RPMI7951 (cell line): Measurements from ENCODE around the gene ZNF691. TPM values are rescaled to one million over a fixed set of nuclear protein-coding genes. Genes with fewer than 3 reads are reported as not detected.
"Not testable (repeated sequence)": the region's sequence is repeated elsewhere in the genome, so short reads cannot be mapped to it uniquely, and the experiment has no call there.

ENCODE experiments used
- DNase-seq: peaks from one replicate; pipeline ENCODE4 v3.0.0-alpha.2; 2012; ENCODE audit warnings: low read depth
- total RNA-seq: library from RNA; depleted of rRNA; stranded (reverse); fragments of >200 nt; shearing (Covaris generic); gene quantifications from 2 replicates; pipeline ENCODE4 v1.2.3, GENCODE V29; 2014; rRNA removed

The ZNF691 gene
- 7.6 and 9.9 TPM in 2 replicates for total RNA-seq

DNA sequence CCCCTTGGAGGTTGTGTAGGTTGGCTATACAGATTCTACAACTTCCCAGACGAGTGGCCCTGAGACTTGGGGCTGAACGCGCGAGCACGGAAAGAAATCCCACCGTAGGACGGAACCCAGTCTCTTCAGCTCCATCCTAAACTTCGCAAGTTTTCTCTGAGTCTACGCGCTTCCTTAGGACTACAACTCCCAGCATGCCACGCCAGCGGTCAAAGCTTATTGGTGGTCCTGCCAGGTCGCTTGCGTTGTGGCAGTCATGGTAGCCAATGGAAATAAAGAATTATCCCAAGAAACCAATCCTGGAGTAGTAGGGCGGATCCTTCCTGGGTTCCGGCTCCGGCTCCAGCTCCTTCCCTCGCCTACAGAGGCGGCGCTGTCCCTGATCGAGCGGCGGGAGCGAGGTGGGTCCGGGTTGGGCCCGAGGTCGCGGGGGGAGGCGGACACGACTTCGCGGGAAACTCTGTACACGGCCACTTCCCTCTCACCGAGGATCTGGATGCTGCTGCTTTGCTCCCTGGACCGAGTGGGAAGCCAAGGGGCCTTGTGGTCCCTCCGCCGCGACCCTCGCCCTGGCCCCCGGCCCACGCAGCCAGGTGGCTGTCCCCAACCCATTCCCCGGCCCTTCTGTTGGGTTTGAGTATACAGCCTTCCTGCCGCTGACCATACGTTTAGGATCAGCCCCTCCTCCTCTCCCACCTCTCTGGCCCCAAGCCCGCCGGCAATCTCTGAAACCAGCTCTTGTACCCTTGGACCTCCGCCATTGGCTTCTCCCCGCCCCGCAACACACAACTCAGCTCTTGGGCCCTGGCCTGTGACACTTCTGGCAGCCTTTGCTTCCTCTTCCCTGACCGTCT, at the start of gene ZNF691:
Gene ZNF691, plus strand, starts transcription at position 357 of the 854 bp plus-strand sequence. CDS start 3,046 bp downstream, outside the sequence.
- peak; percentile 97 for DNase-seq

- no peak for DNase-seq
These were observed 49.0 kb upstream of the ZNF691 start for GRCh38 chr1:42797414-42797813.

DNA sequence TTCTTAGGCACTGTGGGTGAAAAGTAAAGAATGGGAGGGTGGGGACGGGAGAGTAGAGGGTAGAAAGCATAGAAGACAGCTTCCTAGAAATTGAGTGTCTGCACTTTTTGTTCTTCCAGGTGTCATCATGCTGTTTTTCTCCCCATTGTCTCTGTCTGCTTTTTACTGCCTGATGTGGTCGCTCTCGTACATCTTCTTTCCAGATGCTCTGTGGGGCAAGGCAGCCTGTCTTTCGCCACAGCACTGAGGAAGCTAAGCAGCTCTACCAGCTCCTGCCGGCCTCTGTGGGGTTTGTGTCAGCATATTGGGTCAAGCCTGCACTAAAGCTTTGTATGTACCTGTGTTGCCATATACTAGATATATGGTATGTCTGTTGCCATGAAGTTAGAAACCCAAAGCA, 48.4 kb upstream of the ZNF691 start:
- DNase-seq = no peak

DNA sequence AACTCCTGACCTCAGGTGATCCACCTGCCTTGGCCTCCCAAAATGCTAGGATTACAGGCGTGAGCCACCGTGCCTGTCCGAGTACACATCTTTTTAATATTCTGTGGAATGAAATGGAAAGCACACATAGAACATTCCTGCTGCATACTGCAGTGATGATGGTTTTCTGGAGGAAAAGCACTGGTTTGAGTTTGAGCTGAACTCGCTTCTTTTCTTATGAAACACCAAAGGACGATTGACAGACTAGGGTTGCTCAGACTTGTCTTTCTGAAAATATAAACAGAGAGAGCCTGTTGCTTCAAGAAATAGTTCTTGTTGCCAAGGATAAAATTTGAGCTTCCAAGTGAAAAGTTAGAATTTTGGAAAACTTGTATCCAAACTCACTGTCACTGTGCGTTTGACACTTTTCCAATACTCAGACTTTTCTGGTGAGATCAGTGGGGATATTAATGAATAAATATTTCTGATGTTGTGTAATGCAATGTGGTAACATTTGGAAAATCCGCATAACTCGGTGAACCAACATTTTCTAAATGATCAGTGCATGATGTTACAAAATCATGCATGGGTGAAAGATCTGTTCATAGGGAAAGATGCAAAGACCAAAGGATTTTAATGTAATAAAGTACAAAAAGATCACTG, 44.5 kb upstream of the ZNF691 start:
- no peak for DNase-seq

DNA sequence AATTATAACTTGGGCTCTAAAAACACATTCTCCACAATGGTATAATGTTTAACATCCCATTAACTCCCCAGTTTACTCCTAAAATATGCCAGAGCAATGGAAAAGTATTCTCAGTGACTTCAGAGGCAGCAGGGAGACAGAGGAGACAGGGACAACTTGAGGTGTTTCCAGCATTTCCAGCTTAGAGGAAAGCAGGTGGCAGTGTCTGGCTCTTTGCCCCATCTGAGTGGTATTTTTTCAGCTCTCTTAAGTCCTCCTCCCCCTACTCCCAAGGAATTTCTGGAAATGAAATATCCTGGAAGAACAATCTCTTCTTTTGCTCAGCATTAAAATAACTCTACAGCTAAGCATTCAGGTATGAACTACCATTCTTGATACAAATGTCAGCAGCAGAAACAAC, 40.2 kb upstream of the ZNF691 start:
- no peak for DNase-seq

DNA sequence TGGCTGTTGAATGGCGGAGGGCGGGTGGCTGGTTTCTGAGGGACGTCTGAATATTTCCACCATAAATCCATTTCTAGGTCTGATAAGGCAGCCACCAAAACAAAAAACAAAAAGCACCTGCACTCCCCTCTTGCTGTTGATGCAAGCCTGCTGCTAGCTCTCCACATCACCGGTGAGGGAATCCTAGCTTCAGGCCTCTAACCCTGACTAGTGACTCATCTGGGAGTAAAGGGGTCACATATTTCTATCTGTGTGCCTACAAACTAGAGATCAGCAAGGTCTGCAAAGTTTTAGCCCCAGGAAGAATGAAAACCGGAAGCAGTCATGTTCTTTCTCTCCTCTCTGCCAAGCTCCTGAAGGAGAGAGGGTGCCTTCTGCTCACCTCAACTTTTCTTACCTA, 39.8 kb upstream of the ZNF691 start:
- DNase-seq = no peak

DNA sequence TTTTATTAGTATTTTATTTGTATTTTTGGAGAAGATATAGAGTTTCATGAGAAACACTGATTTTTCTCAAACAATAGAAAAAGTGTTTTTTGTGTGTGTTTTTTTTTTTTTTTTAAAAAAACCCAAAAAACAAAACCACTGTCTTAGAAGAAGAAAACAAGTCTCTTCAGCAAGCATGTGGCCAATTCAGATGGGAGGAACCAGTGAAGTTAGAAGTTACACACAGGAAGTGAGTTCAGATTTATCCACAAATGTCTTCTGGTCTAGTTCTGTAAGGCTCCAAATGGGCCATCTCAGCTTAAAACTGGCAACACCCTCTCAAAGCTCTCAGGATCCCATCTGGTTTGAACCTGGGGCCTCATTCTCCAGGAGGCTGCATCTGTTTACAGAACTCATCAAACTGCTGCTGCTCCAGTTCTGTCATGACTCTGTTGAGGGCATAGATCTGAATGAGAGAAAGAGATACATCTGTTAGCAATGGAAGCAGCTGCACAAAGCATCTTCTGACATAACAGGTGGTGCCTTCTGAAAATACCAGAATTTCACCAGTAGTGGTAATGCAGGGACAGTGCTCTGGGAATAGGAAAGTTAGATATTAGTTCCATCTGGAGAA, 39.3 kb upstream of the ZNF691 start:
- no peak for DNase-seq

- not testable (repeated sequence) for DNase-seq
These were observed 31.6 kb upstream of the ZNF691 start for GRCh38 chr1:42814815-42815214.

GRCh38 chr1:42815941-42816584, 30.4 kb upstream of the ZNF691 start:
- peak; percentile 15 for DNase-seq

- DNase-seq = peak; percentile 84
These were observed 29.6 kb upstream of the ZNF691 start, which contains the start of the genes ERMAP and SVBP for GRCh38 chr1:42816585-42817439. Gene ERMAP (plus strand): TSS chr1:42817122. CDS start chr1:42830449, 13,327 bp downstream. Gene SVBP (minus strand): TSS chr1:42817397. CDS start chr1:42816544, 853 bp downstream.

- no peak for DNase-seq
These were observed 29.0 kb upstream of the ZNF691 start for GRCh38 chr1:42817440-42817767.

GRCh38 chr1:42817976-42818375, 28.4 kb upstream of the ZNF691 start:
- no peak for DNase-seq

- DNase-seq = no peak
These were observed 25.6 kb upstream of the ZNF691 start for GRCh38 chr1:42820813-42821212.

DNA sequence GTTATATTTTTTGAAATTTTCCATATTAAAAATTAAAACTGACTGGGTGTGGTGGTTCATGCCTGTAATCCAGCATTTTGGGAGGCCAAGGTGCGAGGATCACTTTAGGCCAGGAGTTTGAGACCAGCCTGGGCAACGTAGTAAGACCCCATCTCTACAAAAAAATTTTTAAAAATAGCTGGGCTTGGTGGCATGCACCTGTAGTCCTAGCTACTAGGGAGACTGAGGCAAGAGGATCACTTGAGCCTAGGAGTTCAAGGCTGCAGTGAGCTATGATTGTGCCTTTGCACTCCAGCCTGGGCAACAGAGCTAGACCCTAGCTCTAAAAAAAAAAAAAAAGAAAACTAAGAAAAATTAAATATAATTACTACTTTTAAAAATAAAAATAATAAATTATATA, 24.7 kb upstream of the ZNF691 start:
- DNase-seq = no peak

- DNase-seq = peak; percentile 14
These were observed 23.5 kb upstream of the ZNF691 start for GRCh38 chr1:42822800-42823392.

DNA sequence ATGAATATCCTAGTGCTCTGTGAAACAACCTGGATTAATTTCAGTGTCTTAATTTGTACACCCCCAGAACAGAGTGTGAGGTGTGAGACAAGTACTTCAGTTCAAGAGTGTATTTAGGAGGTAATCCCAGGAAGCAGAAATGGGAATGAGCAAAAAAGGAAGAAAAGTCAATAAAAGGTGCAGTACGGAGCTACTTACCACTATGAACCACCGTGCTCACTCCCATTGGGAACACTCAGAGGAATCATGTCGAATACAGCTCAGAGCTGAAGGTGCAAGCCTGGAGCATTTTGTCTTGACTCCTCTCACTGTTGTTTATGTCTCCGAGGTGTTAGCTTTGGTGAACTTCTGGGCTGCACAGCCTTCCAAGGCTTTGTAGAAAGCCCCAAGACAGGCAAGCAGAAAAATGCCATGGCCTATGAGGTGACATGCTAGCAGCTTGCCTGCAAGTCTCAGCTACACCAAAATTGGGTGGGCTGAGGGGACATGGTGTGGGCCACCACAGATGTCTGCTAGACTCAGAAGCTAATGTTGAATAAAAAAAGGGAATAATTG, 21.9 kb upstream of the ZNF691 start:
- DNase-seq = no peak

GRCh38 chr1:42825036-42825851, 21.2 kb upstream of the ZNF691 start:
- DNase-seq = no peak

GRCh38 chr1:42830631-42831030, 15.8 kb upstream of the ZNF691 start:
- no peak for DNase-seq

- no peak for DNase-seq
These were observed 15.1 kb upstream of the ZNF691 start for GRCh38 chr1:42831273-42831672.
